HG03442 (cell line): ENCODE data around the gene PDZD2.

Experiments
- ATAC-seq: cut with Tn5 transposase; IDR thresholded peaks from one replicate; pipeline ENCODE4 v1.9.1; 2021; ENCODE audit warnings: mild to moderate bottlenecking, moderate library complexity; ENCODE audit not compliant: unreplicated experiment

Gene PDZD2

GRCh38 chr5:31637851-31638250, 1.1 kb upstream of the PDZD2 start:
- ATAC-seq: no peak

- peak; percentile 7 for ATAC-seq
Measured at GRCh38 chr5:31638345-31638744, 586 bp upstream of the PDZD2 start.

- no peak for ATAC-seq
Measured at GRCh38 chr5:31639481-31640411, 815 bp downstream of the PDZD2 start.

GRCh38 chr5:31640573-31640972, 1.6 kb downstream of the PDZD2 start:
- no peak for ATAC-seq

GRCh38 chr5:31641059-31641458, 2.1 kb downstream of the PDZD2 start:
- no peak for ATAC-seq

- no peak for ATAC-seq
Measured at GRCh38 chr5:31641575-31641974, 2.6 kb downstream of the PDZD2 start.

- no peak for ATAC-seq
Measured at GRCh38 chr5:31645420-31646081, 6.6 kb downstream of the PDZD2 start.

GRCh38 chr5:31648326-31648725, 9.4 kb downstream of the PDZD2 start:
- ATAC-seq: no peak

GRCh38 chr5:31651241-31651640, 12.3 kb downstream of the PDZD2 start:
- no peak for ATAC-seq

- no peak for ATAC-seq
Measured at GRCh38 chr5:31655491-31655890, 16.6 kb downstream of the PDZD2 start.

GRCh38 chr5:31656806-31657205, 17.9 kb downstream of the PDZD2 start:
- ATAC-seq: no peak

- ATAC-seq: no peak
Measured at GRCh38 chr5:31657315-31657979, 18.5 kb downstream of the PDZD2 start.

- ATAC-seq: no peak
Measured at GRCh38 chr5:31661257-31661656, 22.3 kb downstream of the PDZD2 start.

- no peak for ATAC-seq
Measured at GRCh38 chr5:31663519-31663918, 24.6 kb downstream of the PDZD2 start.

- ATAC-seq: no peak
Measured at GRCh38 chr5:31664566-31664965, 25.6 kb downstream of the PDZD2 start.

GRCh38 chr5:31671339-31671741, 32.4 kb downstream of the PDZD2 start:
- no peak for ATAC-seq

- ATAC-seq: no peak
Measured at GRCh38 chr5:31674371-31674951, 35.5 kb downstream of the PDZD2 start.

GRCh38 chr5:31675472-31675871, 36.5 kb downstream of the PDZD2 start:
- ATAC-seq: no peak

GRCh38 chr5:31678180-31678579, 39.2 kb downstream of the PDZD2 start:
- ATAC-seq: no peak

GRCh38 chr5:31680528-31680927, 41.6 kb downstream of the PDZD2 start:
- no peak for ATAC-seq

- no peak for ATAC-seq
Measured at GRCh38 chr5:31682025-31682424, 43.1 kb downstream of the PDZD2 start.
